Upper lobe of left lung (tissue), 4 donors: ENCODE measurements around the gene SRRM3.

ENCODE experiments used
- EP300 ChIP-seq, 4 donors: sonication (generic); formaldehyde crosslinking; IDR thresholded peaks; one replicate each; pipeline ENCODE4 v1.5.1; 2017; ENCODE audit warnings: antibody characterized with exemption in 4 of 4, control low read depth in 2 of 4
- POLR2A ChIP-seq, 4 donors: fragments of 450-650 bp; IDR thresholded peaks; one replicate each; pipeline ENCODE4 v1.5.1; 2016 to 2017; ENCODE audit warnings: antibody characterized with exemption in 4 of 4, mild to moderate bottlenecking in 2 of 4
- POLR2AphosphoS5 ChIP-seq, 2 donors: sonication (generic); formaldehyde crosslinking; IDR thresholded peaks; one replicate each; pipeline ENCODE4 v1.5.1; 2017; ENCODE audit warnings: antibody characterized with exemption in 2 of 2
- TF ChIP-seq, protein P1 (sequence below), 6 experiments: fragments of 450-650 bp in 4 of 6; fragments of 200-600 bp in 2 of 6; sonication (generic) in 2 of 6; IDR thresholded peaks; one replicate each; pipeline ENCODE4 v1.5.1; 2016 to 2019; ENCODE audit warnings: antibody characterized with exemption in 6 of 6

DNA sequence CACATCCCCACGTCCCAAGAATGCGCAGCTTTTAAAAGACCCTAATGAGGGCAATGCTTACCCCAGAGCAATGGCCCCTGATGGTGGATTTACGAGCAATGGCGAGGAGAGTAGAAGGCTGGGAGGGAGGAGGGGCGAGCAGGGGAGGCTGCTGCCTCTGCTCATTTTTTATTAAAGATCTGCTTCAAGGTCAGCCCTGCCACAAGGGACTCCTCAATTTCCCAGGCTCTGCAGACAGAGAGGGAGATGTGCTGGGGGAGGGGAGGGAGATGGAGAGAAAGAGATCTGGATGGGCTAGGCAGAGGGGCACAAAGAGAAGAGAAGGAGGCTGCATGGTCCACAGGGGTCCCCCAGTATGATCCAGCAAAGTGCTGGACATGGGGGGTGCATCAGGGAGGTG lies 7.8 kb upstream of the SRRM3 start:
- TF ChIP-seq POLR2AphosphoS5 (IDR thresholded peaks at IDR 0.05) (no peak), POLR2A (IDR thresholded peaks at IDR 0.05) (no peak), EP300 (IDR thresholded peaks at IDR 0.05) (no peak)
- TF ChIP-seq, protein P1, sequence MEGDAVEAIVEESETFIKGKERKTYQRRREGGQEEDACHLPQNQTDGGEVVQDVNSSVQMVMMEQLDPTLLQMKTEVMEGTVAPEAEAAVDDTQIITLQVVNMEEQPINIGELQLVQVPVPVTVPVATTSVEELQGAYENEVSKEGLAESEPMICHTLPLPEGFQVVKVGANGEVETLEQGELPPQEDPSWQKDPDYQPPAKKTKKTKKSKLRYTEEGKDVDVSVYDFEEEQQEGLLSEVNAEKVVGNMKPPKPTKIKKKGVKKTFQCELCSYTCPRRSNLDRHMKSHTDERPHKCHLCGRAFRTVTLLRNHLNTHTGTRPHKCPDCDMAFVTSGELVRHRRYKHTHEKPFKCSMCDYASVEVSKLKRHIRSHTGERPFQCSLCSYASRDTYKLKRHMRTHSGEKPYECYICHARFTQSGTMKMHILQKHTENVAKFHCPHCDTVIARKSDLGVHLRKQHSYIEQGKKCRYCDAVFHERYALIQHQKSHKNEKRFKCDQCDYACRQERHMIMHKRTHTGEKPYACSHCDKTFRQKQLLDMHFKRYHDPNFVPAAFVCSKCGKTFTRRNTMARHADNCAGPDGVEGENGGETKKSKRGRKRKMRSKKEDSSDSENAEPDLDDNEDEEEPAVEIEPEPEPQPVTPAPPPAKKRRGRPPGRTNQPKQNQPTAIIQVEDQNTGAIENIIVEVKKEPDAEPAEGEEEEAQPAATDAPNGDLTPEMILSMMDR (IDR thresholded peaks at IDR 0.05), result no peak
